Endometrium (tissue), 2 donors: Measurements from ENCODE around the gene IGLL1.
"Not testable (repeated sequence)": the region's sequence is repeated elsewhere in the genome, so short reads cannot be mapped to it uniquely, and the experiment has no call there.

ENCODE experiments used
- FAIRE-seq: peaks from 2 replicates; lab custom pipeline; 2012; peaks lifted over from hg19 to GRCh38; lab: Jason Lieb, UNC
- donor health status: control.
- donor health status: control.

IGLL1 gene

GRCh38 chr22:23579870-23580575 lies at the start of gene IGLL1:
Gene IGLL1, minus strand, starts transcription at chr22:23580290. Its CDS starts 100 bp downstream, at chr22:23580190.
- no peak for FAIRE-seq

- FAIRE-seq: not testable (repeated sequence)
Observed at GRCh38 chr22:23628056-23628743, 48.1 kb upstream of the IGLL1 start.

- FAIRE-seq: not testable (repeated sequence)
Observed at GRCh38 chr22:23627401-23628055, 47.4 kb upstream of the IGLL1 start.

GRCh38 chr22:23626286-23626975 lies 46.3 kb upstream of the IGLL1 start:
- FAIRE-seq: no peak

GRCh38 chr22:23622634-23623033 lies 42.5 kb upstream of the IGLL1 start:
- FAIRE-seq: no peak

- not testable (repeated sequence) for FAIRE-seq
Observed at GRCh38 chr22:23621916-23622315, 41.8 kb upstream of the IGLL1 start.

- FAIRE-seq: no peak
Observed at GRCh38 chr22:23621082-23621780, 41.1 kb upstream of the IGLL1 start.

GRCh38 chr22:23613193-23613972 lies 33.3 kb upstream of the IGLL1 start:
- FAIRE-seq: no peak

- FAIRE-seq: no peak
Observed at GRCh38 chr22:23609983-23610781, 30.1 kb upstream of the IGLL1 start.

- FAIRE-seq: no peak
Observed at GRCh38 chr22:23608583-23608982, 28.5 kb upstream of the IGLL1 start.

GRCh38 chr22:23606204-23607131 lies 26.4 kb upstream of the IGLL1 start:
- FAIRE-seq: no peak

GRCh38 chr22:23604939-23605712 lies 25.0 kb upstream of the IGLL1 start:
- no peak for FAIRE-seq

- no peak for FAIRE-seq
Observed at GRCh38 chr22:23603266-23603665, 23.2 kb upstream of the IGLL1 start.

- no peak for FAIRE-seq
Observed at GRCh38 chr22:23598805-23599518, 18.9 kb upstream of the IGLL1 start.

- not testable (repeated sequence) for FAIRE-seq
Observed at GRCh38 chr22:23597576-23598268, 17.6 kb upstream of the IGLL1 start.

- FAIRE-seq: not testable (repeated sequence)
Observed at GRCh38 chr22:23595904-23596303, 15.8 kb upstream of the IGLL1 start.

GRCh38 chr22:23591846-23592245 lies 11.8 kb upstream of the IGLL1 start:
- FAIRE-seq: no peak
